Measurements from ENCODE around the gene NUBPL. TPM values are rescaled to one million over a fixed set of nuclear protein-coding genes. Genes with fewer than 3 reads are reported as not detected.
"Not testable (repeated sequence)": the region's sequence is repeated elsewhere in the genome, so short reads cannot be mapped to it uniquely, and the experiment has no call there.

NUBPL gene
- polyA plus RNA-seq, 1 of the 3 experiments (the other 2 are of a cell fraction): 4.0 TPM

- TF ChIP-seq EP300 (IDR thresholded peaks at IDR 0.05; ENCODE audit: borderline replicate concordance in 1 of 2, low read depth in 1 of 2, low read length in 1 of 2) (no peak), FOXM1 (IDR thresholded peaks at IDR 0.05; ENCODE audit: low read depth) (no peak), RCOR1 (IDR thresholded peaks at IDR 0.05; ENCODE audit: low read length) (no peak)
These were observed 52.0 kb downstream of the NUBPL start (continued) for GRCh38 chr14:31613188-31613587.

GRCh38 chr14:31618884-31619283 is 57.7 kb downstream of the NUBPL start:
- H3K9me3 ChIP-seq; H3K9me2 ChIP-seq; H3K4me3 ChIP-seq (ENCODE audit: low read depth in 2 of 2, low read length in 1 of 2); H3K36me3 ChIP-seq (replicated peaks in 1 of 2; ENCODE audit: control insufficient read depth in 1 of 2, insufficient read depth in 2 of 2, low read length in 1 of 2); H3K9ac ChIP-seq; DNase-seq; H3F3A ChIP-seq (replicated peaks; ENCODE audit: insufficient read depth); H2AFZ ChIP-seq (ENCODE audit: low read depth); CTCF ChIA-PET; H3K27me3 ChIP-seq (ENCODE audit: insufficient read depth); H3K4me2 ChIP-seq; H4K20me1 ChIP-seq (ENCODE audit: insufficient read depth); H3K79me2 ChIP-seq (ENCODE audit: insufficient read depth); H3K27ac ChIP-seq (ENCODE audit: low read depth in 2 of 2, low read length in 1 of 2); H3K4me1 ChIP-seq (ENCODE audit: control insufficient read depth in 1 of 2, insufficient read depth in 2 of 2, low read depth in 1 of 2, low read length in 1 of 2); POLR2A ChIA-PET: not testable (repeated sequence)
- 56% methylated on average over 2 of the region's 2 CpGs for WGBS (ENCODE audit: low lambda C conversion rate)

DNA sequence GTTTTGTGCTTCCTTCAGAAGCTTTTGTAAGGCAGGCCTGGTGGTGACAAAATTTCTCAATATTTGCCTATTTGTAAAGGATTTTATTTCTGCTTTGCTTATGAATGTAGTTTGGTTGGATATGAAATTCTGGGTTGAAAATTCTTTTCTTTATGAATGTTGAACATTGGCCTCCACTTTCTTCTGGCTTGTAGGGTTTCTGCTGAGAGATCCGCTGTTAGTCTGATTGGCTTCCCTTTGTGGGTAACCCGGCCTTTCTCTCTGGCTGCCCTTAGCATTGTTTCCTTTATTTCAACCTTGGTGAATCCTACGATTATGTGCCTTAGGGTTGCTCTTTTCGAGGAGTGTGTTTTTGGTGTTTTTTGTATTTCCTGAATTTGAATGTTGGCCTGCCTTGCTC is 58.2 kb downstream of the NUBPL start:
- 80% methylated on average over 4 of the region's 4 CpGs for WGBS (ENCODE audit: low lambda C conversion rate)
- POLR2A ChIA-PET: no interaction called here

DNA sequence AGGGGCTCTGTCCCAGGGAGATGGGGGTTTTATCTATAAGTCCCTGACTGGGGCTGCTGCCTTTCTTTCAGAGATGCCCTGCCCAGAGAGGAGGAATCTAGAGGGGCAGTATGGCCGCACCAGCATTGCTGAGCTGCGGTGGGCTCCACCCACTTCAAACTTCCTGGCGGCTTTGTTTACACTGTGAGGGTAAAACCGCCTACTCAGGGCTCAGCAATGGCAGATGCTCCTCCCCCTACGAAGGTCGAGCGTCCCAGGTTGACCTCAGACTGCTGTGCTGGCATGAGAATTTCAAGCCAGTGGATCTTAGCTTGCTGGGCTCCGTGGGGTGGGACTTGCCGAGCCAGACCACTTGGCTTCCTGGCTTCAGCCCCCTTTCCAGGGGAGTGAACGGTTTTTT is 59.7 kb downstream of the NUBPL start:
- H3K36me3 ChIP-seq (replicated peaks in 1 of 2; ENCODE audit: control insufficient read depth in 1 of 2, insufficient read depth in 2 of 2, low read length in 1 of 2); H3F3A ChIP-seq (replicated peaks; ENCODE audit: insufficient read depth); H3K27ac ChIP-seq (ENCODE audit: low read depth in 2 of 2, low read length in 1 of 2); H3K79me2 ChIP-seq (ENCODE audit: insufficient read depth); H3K9ac ChIP-seq; H3K27me3 ChIP-seq (ENCODE audit: insufficient read depth); CTCF ChIA-PET; POLR2A ChIA-PET; H3K9me3 ChIP-seq; H3K4me3 ChIP-seq (ENCODE audit: low read depth in 2 of 2, low read length in 1 of 2); DNase-seq; H3K9me2 ChIP-seq; H3K4me1 ChIP-seq (ENCODE audit: control insufficient read depth in 1 of 2, insufficient read depth in 2 of 2, low read depth in 1 of 2, low read length in 1 of 2); H2AFZ ChIP-seq (ENCODE audit: low read depth); H4K20me1 ChIP-seq (ENCODE audit: insufficient read depth); H3K4me2 ChIP-seq: not testable (repeated sequence)
- 78% methylated on average over 9 of the region's 10 CpGs for WGBS (ENCODE audit: low lambda C conversion rate)

More for the DNA sequence above, 58.2 kb downstream of the NUBPL start:
- H3K4me1 ChIP-seq (ENCODE audit: control insufficient read depth in 1 of 2, insufficient read depth in 2 of 2, low read depth in 1 of 2, low read length in 1 of 2): no peaks in the 10 kb centered on the region
- no peak overlapping the region for H3K4me2 ChIP-seq
- no peaks in the 10 kb centered on the region for H3K9me3 ChIP-seq
- no peaks in the 10 kb centered on the region for H4K20me1 ChIP-seq (ENCODE audit: insufficient read depth)
- no peaks in the 10 kb centered on the region for H3K9me2 ChIP-seq
- no peaks in the 10 kb centered on the region for H3K36me3 ChIP-seq (replicated peaks in 1 of 2; ENCODE audit: control insufficient read depth in 1 of 2, insufficient read depth in 2 of 2, low read length in 1 of 2)
- TF ChIP-seq FOXM1 (IDR thresholded peaks at IDR 0.05; ENCODE audit: low read depth) (no peak), TCF12 (IDR thresholded peaks at IDR 0.05) (no peak), JUND (IDR thresholded peaks at IDR 0.05) (no peak), SIN3A (IDR thresholded peaks at IDR 0.05; ENCODE audit: borderline replicate concordance, low read depth, low read length) (no peak), TAF1 (IDR thresholded peaks at IDR 0.05; ENCODE audit: borderline replicate concordance, low read depth, low read length) (no peak), NFIC (IDR thresholded peaks at IDR 0.05; ENCODE audit: borderline replicate concordance) (no peak), MEF2A (IDR thresholded peaks at IDR 0.05; ENCODE audit: borderline replicate concordance, low read depth) (no peak), YY1 (IDR thresholded peaks at IDR 0.05; ENCODE audit: low read depth) (no peak)
- TF ChIP-seq, protein P1, sequence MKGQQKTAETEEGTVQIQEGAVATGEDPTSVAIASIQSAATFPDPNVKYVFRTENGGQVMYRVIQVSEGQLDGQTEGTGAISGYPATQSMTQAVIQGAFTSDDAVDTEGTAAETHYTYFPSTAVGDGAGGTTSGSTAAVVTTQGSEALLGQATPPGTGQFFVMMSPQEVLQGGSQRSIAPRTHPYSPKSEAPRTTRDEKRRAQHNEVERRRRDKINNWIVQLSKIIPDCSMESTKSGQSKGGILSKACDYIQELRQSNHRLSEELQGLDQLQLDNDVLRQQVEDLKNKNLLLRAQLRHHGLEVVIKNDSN (IDR thresholded peaks at IDR 0.05; ENCODE audit: borderline replicate concordance, low read depth): no peak
- TF ChIP-seq, protein P2, sequence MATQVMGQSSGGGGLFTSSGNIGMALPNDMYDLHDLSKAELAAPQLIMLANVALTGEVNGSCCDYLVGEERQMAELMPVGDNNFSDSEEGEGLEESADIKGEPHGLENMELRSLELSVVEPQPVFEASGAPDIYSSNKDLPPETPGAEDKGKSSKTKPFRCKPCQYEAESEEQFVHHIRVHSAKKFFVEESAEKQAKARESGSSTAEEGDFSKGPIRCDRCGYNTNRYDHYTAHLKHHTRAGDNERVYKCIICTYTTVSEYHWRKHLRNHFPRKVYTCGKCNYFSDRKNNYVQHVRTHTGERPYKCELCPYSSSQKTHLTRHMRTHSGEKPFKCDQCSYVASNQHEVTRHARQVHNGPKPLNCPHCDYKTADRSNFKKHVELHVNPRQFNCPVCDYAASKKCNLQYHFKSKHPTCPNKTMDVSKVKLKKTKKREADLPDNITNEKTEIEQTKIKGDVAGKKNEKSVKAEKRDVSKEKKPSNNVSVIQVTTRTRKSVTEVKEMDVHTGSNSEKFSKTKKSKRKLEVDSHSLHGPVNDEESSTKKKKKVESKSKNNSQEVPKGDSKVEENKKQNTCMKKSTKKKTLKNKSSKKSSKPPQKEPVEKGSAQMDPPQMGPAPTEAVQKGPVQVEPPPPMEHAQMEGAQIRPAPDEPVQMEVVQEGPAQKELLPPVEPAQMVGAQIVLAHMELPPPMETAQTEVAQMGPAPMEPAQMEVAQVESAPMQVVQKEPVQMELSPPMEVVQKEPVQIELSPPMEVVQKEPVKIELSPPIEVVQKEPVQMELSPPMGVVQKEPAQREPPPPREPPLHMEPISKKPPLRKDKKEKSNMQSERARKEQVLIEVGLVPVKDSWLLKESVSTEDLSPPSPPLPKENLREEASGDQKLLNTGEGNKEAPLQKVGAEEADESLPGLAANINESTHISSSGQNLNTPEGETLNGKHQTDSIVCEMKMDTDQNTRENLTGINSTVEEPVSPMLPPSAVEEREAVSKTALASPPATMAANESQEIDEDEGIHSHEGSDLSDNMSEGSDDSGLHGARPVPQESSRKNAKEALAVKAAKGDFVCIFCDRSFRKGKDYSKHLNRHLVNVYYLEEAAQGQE (IDR thresholded peaks at IDR 0.05; ENCODE audit: low read depth, low read length): no peak
- no peaks in the 10 kb centered on the region for H3F3A ChIP-seq (replicated peaks; ENCODE audit: insufficient read depth)
- no peak for DNase-seq
- H2AFZ ChIP-seq (ENCODE audit: low read depth): no peak overlapping the region
- no peak overlapping the region for H3K27ac ChIP-seq (ENCODE audit: low read depth in 2 of 2, low read length in 1 of 2)
- H3K79me2 ChIP-seq (ENCODE audit: insufficient read depth): 0 out of 2 replicates have a peak, but pooled peaks cover 3% of the 10 kb centered on the region
- CTCF ChIA-PET: no interaction called here
- no peaks in the 10 kb centered on the region for H3K27me3 ChIP-seq (ENCODE audit: insufficient read depth)
- no peak overlapping the region for H3K9ac ChIP-seq
- no peak overlapping the region for H3K4me3 ChIP-seq (ENCODE audit: low read depth in 2 of 2, low read length in 1 of 2)
